HPDE6-E6E7 (cell line): ENCODE data around the gene DENND6A.

Experiments
- DNase-seq: peaks from one replicate; pipeline ENCODE4 v3.0.0; 2011; ENCODE audit warnings: missing footprints; ENCODE audit errors: extremely low spot score

DENND6A gene

GRCh38 chr3:57575966-57576626 lies 116.8 kb downstream of the DENND6A start:
- no peak for DNase-seq
